Erythroblast (primary cell): ENCODE data around the gene ZNF830.

ENCODE experiments used
- DNase-seq, 2 experiments: peaks; one replicate each; lab custom pipeline; 2025; lab: John Stamatoyannopoulos, UW
- GATA1 ChIP-seq: IDR thresholded peaks from 2 replicates; pipeline ENCODE4 v1.6.1; 2011; ENCODE audit warnings: low read depth, mild to moderate bottlenecking, control low read depth, low read length, moderate library complexity
- POLR2A ChIP-seq: IDR thresholded peaks from 2 replicates; pipeline ENCODE4 v1.6.1; 2011; ENCODE audit warnings: mild to moderate bottlenecking, low read length

Gene ZNF830

GRCh38 chr17:35001549-35001948 lies 40.2 kb downstream of the ZNF830 start:
- no peak for TF ChIP-seq GATA1
- peak; percentile 13 to 19 for DNase-seq

- no peak for TF ChIP-seq GATA1
- no peak for TF ChIP-seq POLR2A
- DNase-seq: no peak
Observed at GRCh38 chr17:35002876-35003551, 41.7 kb downstream of the ZNF830 start.

GRCh38 chr17:35003778-35004177 lies 42.4 kb downstream of the ZNF830 start:
- no peak for TF ChIP-seq POLR2A
- TF ChIP-seq GATA1: no peak
- no peak for DNase-seq

- TF ChIP-seq POLR2A (no peak), GATA1 (no peak)
- no peak for DNase-seq
Observed at GRCh38 chr17:35006345-35006744, 45.0 kb downstream of the ZNF830 start.

GRCh38 chr17:35006961-35007360 lies 45.6 kb downstream of the ZNF830 start:
- TF ChIP-seq POLR2A (no peak), GATA1 (no peak)
- DNase-seq: no peak

GRCh38 chr17:35010093-35010492 lies 48.8 kb downstream of the ZNF830 start:
- TF ChIP-seq GATA1: no peak
- TF ChIP-seq POLR2A: no peak
- DNase-seq: no peak

- DNase-seq: no peak
- TF ChIP-seq POLR2A (no peak), GATA1 (no peak)
Observed at GRCh38 chr17:35011671-35012216, 50.4 kb downstream of the ZNF830 start.
